RWPE1 (cell line): ENCODE results near the gene ZWINT.
A peak's percentile ranks its signal among the peaks of the same experiment; 100 is the strongest.

ENCODE experiments used
- CTCF ChIA-PET: fragments of 350-600 bp; sonication (Branson Sonifier 250); formaldehyde crosslinking; extraction: SDS; loops from one replicate; lab custom pipeline; 2021; lab: Yijun Ruan, JAX
- POLR2A ChIA-PET: fragments of 400-600 bp; formaldehyde crosslinking; extraction: SDS; loops from one replicate; lab custom pipeline; 2020; ENCODE audit warnings: antibody characterized with exemption; ENCODE audit not compliant: low non-redundant PET; lab: Yijun Ruan, JAX
- DNase-seq: peaks from one replicate; pipeline ENCODE4 v3.0.0; 2012; ENCODE audit warnings: low spot score
- H3K27ac ChIP-seq: fragments of 450-650 bp; 2 replicates; pipeline ENCODE4 v1.5.1; 2017
- TF ChIP-seq, protein P1 (sequence below): fragments of 450-650 bp; conservative IDR thresholded peaks from 2 replicates; pipeline ENCODE4 v1.5.1; 2017; ENCODE audit warnings: low read depth, mild to moderate bottlenecking

ZWINT gene, protein sequence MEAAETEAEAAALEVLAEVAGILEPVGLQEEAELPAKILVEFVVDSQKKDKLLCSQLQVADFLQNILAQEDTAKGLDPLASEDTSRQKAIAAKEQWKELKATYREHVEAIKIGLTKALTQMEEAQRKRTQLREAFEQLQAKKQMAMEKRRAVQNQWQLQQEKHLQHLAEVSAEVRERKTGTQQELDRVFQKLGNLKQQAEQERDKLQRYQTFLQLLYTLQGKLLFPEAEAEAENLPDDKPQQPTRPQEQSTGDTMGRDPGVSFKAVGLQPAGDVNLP

DNA sequence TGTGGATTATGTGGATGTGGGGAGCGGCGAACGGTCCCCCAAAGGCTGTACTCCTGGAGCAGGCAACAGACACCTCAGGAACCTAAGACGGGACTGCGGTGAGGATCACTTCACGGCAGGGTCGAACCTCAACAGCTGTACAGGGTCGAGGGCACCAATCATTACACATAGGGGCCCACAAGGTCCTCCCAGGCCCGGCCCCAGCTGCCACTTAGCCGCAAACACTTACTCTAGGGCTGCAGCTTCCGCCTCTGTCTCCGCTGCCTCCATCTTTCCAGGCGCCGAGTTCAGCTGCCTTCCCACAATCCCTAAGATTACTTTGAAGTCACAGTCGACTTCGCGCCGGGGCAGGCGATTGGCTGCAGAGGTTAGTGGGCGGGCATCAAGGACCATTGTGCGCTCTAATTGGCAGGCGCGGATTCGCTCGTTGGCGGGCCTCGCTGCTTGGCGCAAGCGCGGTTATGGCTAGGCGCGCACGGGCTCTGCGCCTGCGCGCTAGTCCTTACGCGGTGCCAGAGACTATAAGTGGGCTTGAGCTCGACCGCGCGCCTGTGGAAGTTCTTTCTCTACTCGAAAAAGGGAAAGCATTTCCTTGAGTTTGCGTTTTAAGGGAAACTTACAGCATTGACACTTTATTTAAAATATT, at the start of gene ZWINT:
TSS of gene ZWINT (minus strand) at position 293 of the 646 bp plus-strand sequence. CDS start at position 270, 23 bp downstream.
- ChIA-PET CTCF (interaction anchor here (0.6 kb wide), 1 partner anchor 1435 kb away, joined by 3 read pairs; no protein-coding TSS in a partner anchor), POLR2A (interaction anchor here (0.7 kb wide), 1 partner anchor 116 kb away, joined by 3 read pairs; no protein-coding TSS in a partner anchor)
- TF ChIP-seq, protein P1, sequence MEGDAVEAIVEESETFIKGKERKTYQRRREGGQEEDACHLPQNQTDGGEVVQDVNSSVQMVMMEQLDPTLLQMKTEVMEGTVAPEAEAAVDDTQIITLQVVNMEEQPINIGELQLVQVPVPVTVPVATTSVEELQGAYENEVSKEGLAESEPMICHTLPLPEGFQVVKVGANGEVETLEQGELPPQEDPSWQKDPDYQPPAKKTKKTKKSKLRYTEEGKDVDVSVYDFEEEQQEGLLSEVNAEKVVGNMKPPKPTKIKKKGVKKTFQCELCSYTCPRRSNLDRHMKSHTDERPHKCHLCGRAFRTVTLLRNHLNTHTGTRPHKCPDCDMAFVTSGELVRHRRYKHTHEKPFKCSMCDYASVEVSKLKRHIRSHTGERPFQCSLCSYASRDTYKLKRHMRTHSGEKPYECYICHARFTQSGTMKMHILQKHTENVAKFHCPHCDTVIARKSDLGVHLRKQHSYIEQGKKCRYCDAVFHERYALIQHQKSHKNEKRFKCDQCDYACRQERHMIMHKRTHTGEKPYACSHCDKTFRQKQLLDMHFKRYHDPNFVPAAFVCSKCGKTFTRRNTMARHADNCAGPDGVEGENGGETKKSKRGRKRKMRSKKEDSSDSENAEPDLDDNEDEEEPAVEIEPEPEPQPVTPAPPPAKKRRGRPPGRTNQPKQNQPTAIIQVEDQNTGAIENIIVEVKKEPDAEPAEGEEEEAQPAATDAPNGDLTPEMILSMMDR: no peak
- H3K27ac ChIP-seq: peak within 1 kb of the TSS; percentile 65
- DNase-seq: peak; percentile 90

DNA sequence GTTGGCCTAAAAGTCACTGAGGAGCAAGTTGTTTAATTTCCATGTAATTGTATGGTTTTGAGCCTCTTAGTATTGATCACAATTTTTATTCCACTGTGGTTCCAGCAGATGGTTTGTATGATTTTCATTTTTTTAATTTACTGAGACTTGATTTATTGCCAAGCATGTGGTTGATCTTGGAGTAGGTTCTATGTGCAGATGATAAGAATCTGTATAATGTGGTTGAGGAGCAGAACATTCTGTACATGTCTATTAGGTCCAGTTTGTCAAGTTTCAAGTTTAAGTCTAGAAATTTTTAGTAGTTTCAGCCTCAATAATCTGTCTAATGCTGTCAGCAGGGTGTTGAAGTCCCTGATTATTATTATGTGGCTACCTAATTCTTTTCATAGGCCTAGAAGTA, 22.7 kb upstream of the ZWINT start:
- no peak for DNase-seq
- TF ChIP-seq, protein P1: no peak
- ChIA-PET POLR2A (no interaction called here), CTCF (no interaction called here)
- H3K27ac ChIP-seq: no peak overlapping the region

DNA sequence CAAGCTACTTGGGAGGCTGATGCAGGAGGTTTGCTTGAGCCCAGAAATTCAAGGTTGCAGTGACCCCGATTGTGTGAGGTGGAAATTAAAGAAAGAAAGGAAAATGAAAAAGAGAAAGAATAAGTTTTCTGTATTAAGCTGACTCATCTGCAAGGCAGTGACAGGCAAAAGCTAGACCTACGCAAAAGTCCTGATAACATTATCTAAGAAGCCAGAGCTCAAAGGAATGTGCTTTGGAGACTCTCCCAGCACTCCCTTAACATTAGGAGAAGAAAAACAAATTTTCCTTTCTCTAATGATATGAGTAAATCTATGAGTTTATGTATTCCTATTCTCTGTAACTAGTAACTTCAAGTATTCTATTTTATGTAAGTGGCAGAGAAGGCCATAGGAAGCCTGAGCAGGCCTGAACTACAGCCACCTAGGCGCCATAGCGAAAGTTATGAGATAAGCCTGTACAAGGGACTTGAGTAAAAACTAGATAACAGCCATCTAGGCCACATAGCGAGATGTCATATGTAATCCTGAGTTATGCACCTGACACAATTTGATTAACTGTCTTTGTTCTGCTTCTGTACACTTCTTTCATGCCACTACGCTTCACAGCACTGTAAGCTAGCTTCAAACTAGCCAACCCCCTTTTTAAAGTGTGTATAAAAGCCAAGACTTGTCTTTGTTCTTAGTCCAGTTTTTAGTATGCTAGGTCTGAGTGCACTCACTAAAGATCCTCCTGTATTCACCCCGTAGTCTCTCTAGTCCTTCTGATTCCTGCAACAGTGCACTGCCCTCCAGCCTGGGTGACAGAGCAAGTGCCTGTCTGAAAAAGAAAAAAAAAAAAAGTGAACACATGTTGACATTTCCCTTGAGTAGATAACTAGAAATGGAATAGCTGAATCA, 9.4 kb upstream of the ZWINT start:
- no peak for DNase-seq
- ChIA-PET CTCF (no interaction called here), POLR2A (no interaction called here)
- H3K27ac ChIP-seq: no peak overlapping the region
- TF ChIP-seq, protein P1: no peak

DNA sequence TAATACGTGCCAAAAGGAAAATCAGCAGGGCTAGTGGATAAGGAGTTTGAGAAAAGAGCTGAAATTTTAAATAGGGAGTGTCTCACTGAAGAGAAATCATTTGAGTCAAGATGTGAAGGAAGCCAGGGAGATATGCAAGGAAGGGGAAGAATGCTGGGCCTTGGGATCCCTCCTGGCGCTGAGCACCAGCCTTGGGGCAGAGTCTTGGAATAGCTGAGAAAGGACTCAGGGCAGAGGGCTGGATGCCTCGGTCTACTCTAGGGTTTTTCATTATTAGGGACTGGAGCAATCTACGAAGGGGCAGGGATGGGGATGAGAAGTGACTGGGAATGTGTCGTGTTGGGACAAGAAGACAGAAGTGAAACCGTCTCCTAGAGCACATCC, 484 bp downstream of the ZWINT start:
- H3K27ac ChIP-seq: peak overlapping the region; percentile 65
- ChIA-PET POLR2A (no interaction called here), CTCF (no interaction called here)
- TF ChIP-seq, protein P1: no peak
- DNase-seq: no peak

DNA sequence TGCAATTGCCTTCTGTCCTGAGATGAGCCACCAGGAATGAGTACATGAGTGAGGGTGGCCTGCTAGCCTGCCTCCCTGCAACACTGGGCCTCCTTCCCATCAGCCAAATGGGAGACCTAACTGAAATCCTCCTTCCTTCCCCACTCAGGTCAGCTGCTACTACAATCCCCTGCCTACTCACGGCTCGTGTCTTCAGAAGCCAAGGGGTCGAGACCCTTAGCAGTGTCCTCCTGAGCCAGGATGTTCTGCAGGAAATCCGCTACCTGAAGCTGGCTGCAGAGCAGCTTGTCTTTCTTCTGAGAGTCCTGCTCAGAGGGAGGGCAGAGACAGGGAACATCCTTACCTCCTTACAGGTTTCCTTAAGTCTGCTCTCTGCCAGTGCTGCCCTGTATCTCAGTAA, 1.2 kb downstream of the ZWINT start:
- ChIA-PET CTCF (no interaction called here), POLR2A (no interaction called here)
- H3K27ac ChIP-seq: no peak overlapping the region; the same call in 1 of the 2 replicates
- TF ChIP-seq, protein P1: no peak
- DNase-seq: no peak

DNA sequence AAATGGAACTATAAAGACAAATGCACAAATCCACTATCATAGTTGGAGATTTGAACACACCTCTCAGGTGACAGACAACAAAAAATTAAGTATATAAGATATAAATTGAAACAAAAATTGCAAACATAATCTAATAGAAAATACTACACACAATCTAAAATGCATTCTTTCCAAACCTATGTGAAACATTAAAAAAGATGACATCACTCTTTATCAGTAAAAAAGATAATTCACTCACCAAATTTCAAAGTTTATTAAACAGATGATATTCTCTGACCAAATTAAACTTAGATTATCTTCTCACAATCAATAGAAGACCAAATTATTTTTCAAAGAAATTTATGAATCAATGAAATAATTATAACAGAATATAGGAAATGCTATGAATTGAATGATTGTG, 4.0 kb downstream of the ZWINT start:
- ChIA-PET POLR2A (no interaction called here), CTCF (no interaction called here)
- no peak for DNase-seq
- no peak overlapping the region for H3K27ac ChIP-seq
- TF ChIP-seq, protein P1: no peak
